ENCODE data around the gene MORN1.

GRCh38 chr1:2328676-2329455 lies 62.5 kb downstream of the MORN1 start:
- TF ChIP-seq POLR2AphosphoS5 (IDR thresholded peaks at IDR 0.05) (no peak), POLR2A (IDR thresholded peaks at IDR 0.05) (no peak), CTCF (IDR thresholded peaks at IDR 0.05 in 8 of 11, conservative IDR thresholded peaks at IDR 0.05 in 3 of 11) (no peak)
